ENCODE data around the gene PHACTR1.

GRCh38 chr6:13164291-13164690, 447.7 kb downstream of the PHACTR1 start:
- TF ChIP-seq CTCF (IDR thresholded peaks at IDR 0.05) (no peak), POLR2A (IDR thresholded peaks at IDR 0.05) (no peak)
